ENCODE data around the gene CDC42SE2. TPM values are rescaled to one million over a fixed set of nuclear protein-coding genes. Genes with fewer than 3 reads are reported as not detected.
A peak's percentile ranks its signal among the peaks of the same experiment; 100 is the strongest.

CDC42SE2 gene
- total and polyA plus RNA-seq, 2 of the 4 experiments (the other 2 are of a cell fraction) = 12.5 to 19.4 TPM

DNA sequence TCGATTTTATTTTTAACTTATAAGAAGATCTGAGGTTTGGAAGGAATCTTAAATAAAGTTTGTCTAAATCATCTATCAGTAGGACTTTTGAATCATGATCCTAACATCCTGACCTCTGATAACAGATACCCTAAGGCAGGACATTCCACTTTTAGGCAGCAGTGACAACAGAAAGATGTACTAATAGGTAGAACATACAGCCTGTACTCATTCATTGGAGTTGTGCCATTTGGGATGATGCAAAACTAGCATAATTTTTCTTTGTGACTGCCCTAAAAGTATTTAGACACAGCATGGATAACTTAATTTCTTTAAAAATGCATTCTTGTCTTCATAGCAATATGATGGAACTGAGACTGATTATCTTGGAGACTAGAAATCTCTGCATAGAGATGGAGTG is 39.7 kb downstream of the CDC42SE2 start:
- no TSS peak for BruUV-seq (replicated peaks)
- Histone ChIP-seq H2AFZ (replicated peaks; ENCODE audit: low read length, poor library complexity) (no peak overlapping the region), H4K91ac (ENCODE audit: insufficient read depth, low read depth, low read length) (no peak overlapping the region), H2AK9ac (replicated peaks; ENCODE audit: low read depth, low read length, poor library complexity) (no peak overlapping the region), H3K27ac (ENCODE audit: insufficient read depth, low read length) (no peak overlapping the region), H3K4me3 (ENCODE audit: insufficient read depth, low read depth, low read length) (no peak overlapping the region), H3K56ac (ENCODE audit: extremely low read depth, insufficient read depth, low read length) (no peak overlapping the region), H3K4me1 (ENCODE audit: control insufficient read depth, insufficient read depth, low read length) (no peaks in the 10 kb centered on the region; the same call in 1 of the 2 replicates), H3K4ac (ENCODE audit: low read depth, low read length) (no peak overlapping the region), H4K8ac (ENCODE audit: low read depth in 2 of 2, low read length in 2 of 2) (no peak overlapping the region), H3K4me2 (ENCODE audit: low read depth, low read length) (0 out of 2 replicates have a peak overlapping the region, but pooled peaks have one; percentile 6), H3K79me1 (ENCODE audit: low read depth in 1 of 2, low read length in 2 of 2) (peaks cover 23 to 42% of the 10 kb centered on the region in 2 experiments), H2BK120ac (ENCODE audit: low read depth, low read length) (no peak overlapping the region), H3K27me3 (ENCODE audit: control insufficient read depth, insufficient read depth, low read length) (no peaks in the 10 kb centered on the region), H2BK15ac (ENCODE audit: low read depth, low read length) (no peak overlapping the region), H2BK5ac (ENCODE audit: low read depth, low read length, poor library complexity, severe bottlenecking) (no peak overlapping the region), H3K18ac (ENCODE audit: low read depth, low read length) (no peak overlapping the region), H3K36me3 (ENCODE audit: control insufficient read depth, insufficient read depth, low read length) (no peaks in the 10 kb centered on the region), H2BK20ac (ENCODE audit: low read depth, low read length) (no peak overlapping the region), H2AK5ac (ENCODE audit: low read depth, low read length) (no peak overlapping the region; the same call in 1 of the 2 replicates), H3K14ac (replicated peaks; ENCODE audit: low read depth, low read length) (no peak overlapping the region), H4K5ac (ENCODE audit: low read depth, low read length) (no peak overlapping the region), H3K23ac (ENCODE audit: low read depth, low read length) (no peak overlapping the region), H3K9me1 (ENCODE audit: insufficient read depth, low read length) (no peaks in the 10 kb centered on the region), H4K20me1 (ENCODE audit: insufficient read depth, low read length) (peaks cover 17% of the 10 kb centered on the region; the same call in 1 of the 2 replicates), H3K9me3 (ENCODE audit: control insufficient read depth, insufficient read depth, low read length) (no peaks in the 10 kb centered on the region), H3K9ac (ENCODE audit: low read depth, low read length) (no peak overlapping the region)
- peak; percentile 74 for DNase-seq
- TF ChIP-seq CEBPB (IDR thresholded peaks at IDR 0.05; ENCODE audit: low read depth, low read length) (peak; percentile 70), POLR2A (IDR thresholded peaks at IDR 0.05; ENCODE audit: low read depth, low read length) (no peak), NFE2L2 (IDR thresholded peaks at IDR 0.05; ENCODE audit: low read depth, low read length) (no peak), MAFK (IDR thresholded peaks at IDR 0.05; ENCODE audit: low read depth, low read length) (no peak)
- TF ChIP-seq, protein P1, sequence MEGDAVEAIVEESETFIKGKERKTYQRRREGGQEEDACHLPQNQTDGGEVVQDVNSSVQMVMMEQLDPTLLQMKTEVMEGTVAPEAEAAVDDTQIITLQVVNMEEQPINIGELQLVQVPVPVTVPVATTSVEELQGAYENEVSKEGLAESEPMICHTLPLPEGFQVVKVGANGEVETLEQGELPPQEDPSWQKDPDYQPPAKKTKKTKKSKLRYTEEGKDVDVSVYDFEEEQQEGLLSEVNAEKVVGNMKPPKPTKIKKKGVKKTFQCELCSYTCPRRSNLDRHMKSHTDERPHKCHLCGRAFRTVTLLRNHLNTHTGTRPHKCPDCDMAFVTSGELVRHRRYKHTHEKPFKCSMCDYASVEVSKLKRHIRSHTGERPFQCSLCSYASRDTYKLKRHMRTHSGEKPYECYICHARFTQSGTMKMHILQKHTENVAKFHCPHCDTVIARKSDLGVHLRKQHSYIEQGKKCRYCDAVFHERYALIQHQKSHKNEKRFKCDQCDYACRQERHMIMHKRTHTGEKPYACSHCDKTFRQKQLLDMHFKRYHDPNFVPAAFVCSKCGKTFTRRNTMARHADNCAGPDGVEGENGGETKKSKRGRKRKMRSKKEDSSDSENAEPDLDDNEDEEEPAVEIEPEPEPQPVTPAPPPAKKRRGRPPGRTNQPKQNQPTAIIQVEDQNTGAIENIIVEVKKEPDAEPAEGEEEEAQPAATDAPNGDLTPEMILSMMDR (conservative IDR thresholded peaks at IDR 0.05; ENCODE audit: low read depth, low read length) = no peak
- ATAC-seq (ENCODE audit: low read depth) = peak; percentile 56
- no CpG with 5 or more reads among the region's 1 CpG for WGBS, 2 experiments (ENCODE audit: extremely low coverage in 2 of 2, insufficient read length in 1 of 2)
- intact Hi-C loops (cut with micrococcal nuclease) (no loop called here), dilution Hi-C loops (cut with HindIII; ENCODE audit: low sequenced_read_pairs, unreplicated experiment) (no loop called here), in situ Hi-C loops (cut with MboI; ENCODE audit: low sequenced_read_pairs) (no loop called here)
- CTCF ChIA-PET = no interaction called here
- POLR2A ChIA-PET (ENCODE audit: unreplicated experiment) = no interaction called here
